ENCODE data around the gene OR4K14. TPM values are rescaled to one million over a fixed set of nuclear protein-coding genes. Genes with fewer than 3 reads are reported as not detected.

OR4K14 gene
- total and polyA plus RNA-seq, 2 experiments from 2014 or later = not detected

GRCh38 chr14:20035938-20036337, 16.8 kb upstream of the OR4K14 start, which contains the start of gene OR4K13:
TSS of gene OR4K13 (minus strand) at chr14:20036038. CDS start at chr14:20034758, 1,280 bp downstream.
- Histone ChIP-seq H3K4me3 (no peak within 1 kb of the TSS), H2AFZ (no peak within 1 kb of the TSS), H3K79me2 (replicated peaks; ENCODE audit: insufficient read depth) (no peaks in the 10 kb centered on the region), H3K4me2 (no peak within 1 kb of the TSS), H3K27ac (ENCODE audit: low read depth) (no peak within 1 kb of the TSS), H3K36me3 (ENCODE audit: insufficient read depth) (no peaks in the 10 kb centered on the region; the same call in 1 of the 2 replicates), H3F3A (replicated peaks; ENCODE audit: low read depth) (no peaks in the 10 kb centered on the region), H3K9me2 (ENCODE audit: insufficient read depth) (no peaks in the 10 kb centered on the region), H4K20me1 (replicated peaks; ENCODE audit: insufficient read depth) (no peaks in the 10 kb centered on the region), H3K27me3 (ENCODE audit: insufficient read depth) (no peaks in the 10 kb centered on the region), H3K4me1 (ENCODE audit: insufficient read depth) (no peaks in the 10 kb centered on the region)
- peaks cover 9% of the 10 kb centered on the region; the same call in 2 of the 3 replicates for H3K36me3 Mint-ChIP-seq (ENCODE audit: low read depth)
- peaks cover 76% of the 10 kb centered on the region for H3K9me3 Mint-ChIP-seq
- ATAC-seq (no peak), DNase-seq (ENCODE audit: low spot score) (no peak)
- no peaks in the 10 kb centered on the region for H3K4me1 Mint-ChIP-seq
- H3K27ac Mint-ChIP-seq = no peak within 1 kb of the TSS
- no peak within 1 kb of the TSS for H3K4me3 Mint-ChIP-seq
- TF ChIP-seq CREB1 (CRISPR knock-in tag; IDR thresholded peaks at IDR 0.05; ENCODE audit: low read depth) = no peak
- no peak for TF ChIP-seq JUNB (IDR thresholded peaks at IDR 0.05; ENCODE audit: unreplicated experiment)
- no peak for TF ChIP-seq ZNF331 (CRISPR knock-in tag; IDR thresholded peaks at IDR 0.05; ENCODE audit: low read depth)
- no peak for TF ChIP-seq EZH2 (IDR thresholded peaks at IDR 0.05; ENCODE audit: low read depth, unreplicated experiment)
- TF ChIP-seq CTCF (conservative IDR thresholded peaks at IDR 0.05; ENCODE audit: low read depth in 2 of 2) = no peak
- TF ChIP-seq EZH2phosphoT487 (IDR thresholded peaks at IDR 0.05; ENCODE audit: unreplicated experiment) = no peak
- TF ChIP-seq POLR2AphosphoS5 (IDR thresholded peaks at IDR 0.05; ENCODE audit: low read depth) = no peak
- TF ChIP-seq ZNF462 (CRISPR knock-in tag; IDR thresholded peaks at IDR 0.05) = no peak
- TF ChIP-seq ZNF114 (CRISPR knock-in tag; IDR thresholded peaks at IDR 0.05) = no peak
- no peak for TF ChIP-seq REST (IDR thresholded peaks at IDR 0.05; ENCODE audit: unreplicated experiment)
- no peak for TF ChIP-seq ETS1 (IDR thresholded peaks at IDR 0.05)
- no peak for TF ChIP-seq NANOG (IDR thresholded peaks at IDR 0.05; ENCODE audit: borderline replicate concordance)
- no peak for TF ChIP-seq STAT1 (IDR thresholded peaks at IDR 0.05; ENCODE audit: unreplicated experiment)
- no peaks in the 10 kb centered on the region for H3K27me3 Mint-ChIP-seq (ENCODE audit: insufficient read depth, low read depth, poor library complexity)
